IMR-90 (cell line): ENCODE measurements around the gene GTF3C1.

Experiments
- BHLHE40 ChIP-seq: fragments of 150-350 bp; IDR thresholded peaks from 2 replicates; pipeline ENCODE4 v1.6.1; 2016; ENCODE audit warnings: mild to moderate bottlenecking, low read depth, low read length
- CEBPB ChIP-seq: IDR thresholded peaks from 2 replicates; pipeline ENCODE4 v1.6.1; 2012; ENCODE audit warnings: low read depth, low read length, improper control_type of control experiment
- FOS ChIP-seq: fragments of 150-350 bp; IDR thresholded peaks from 2 replicates; pipeline ENCODE4 v1.6.1; 2016; ENCODE audit warnings: low read depth, low read length
- MAFK ChIP-seq: IDR thresholded peaks from 2 replicates; pipeline ENCODE4 v1.6.1; 2012; ENCODE audit warnings: low read depth, low read length, improper control_type of control experiment
- MAZ ChIP-seq: IDR thresholded peaks from 2 replicates; pipeline ENCODE4 v1.6.1; 2012; ENCODE audit warnings: low read depth, mild to moderate bottlenecking, low read length, improper control_type of control experiment, moderate library complexity, borderline replicate concordance
- MXI1 ChIP-seq: IDR thresholded peaks from 2 replicates; pipeline ENCODE4 v1.6.1; 2012; ENCODE audit warnings: low read depth, mild to moderate bottlenecking, low read length, moderate library complexity, borderline replicate concordance
- NFE2L2 ChIP-seq: fragments of 150-350 bp; IDR thresholded peaks from 2 replicates; pipeline ENCODE4 v1.6.1; 2016; ENCODE audit warnings: low read depth, mild to moderate bottlenecking, low read length
- POLR2A ChIP-seq: IDR thresholded peaks from 2 replicates; pipeline ENCODE4 v1.6.1; 2012; ENCODE audit warnings: mild to moderate bottlenecking, low read depth, low read length
- RAD21 ChIP-seq: IDR thresholded peaks from 2 replicates; pipeline ENCODE4 v1.6.1; 2012; ENCODE audit warnings: low read length, improper control_type of control experiment
- RCOR1 ChIP-seq: IDR thresholded peaks from 2 replicates; pipeline ENCODE4 v1.6.1; 2012; ENCODE audit warnings: mild to moderate bottlenecking, low read length, improper control_type of control experiment; ENCODE audit not compliant: insufficient replicate concordance
- RFX5 ChIP-seq: IDR thresholded peaks from 2 replicates; pipeline ENCODE4 v1.8.0; 2012; ENCODE audit warnings: low read depth, mild to moderate bottlenecking, low read length, moderate library complexity
- SMC3 ChIP-seq: fragments of 150-350 bp; IDR thresholded peaks from 2 replicates; pipeline ENCODE4 v1.6.1; 2016; ENCODE audit warnings: low read depth, mild to moderate bottlenecking, antibody characterized with exemption, low read length, moderate library complexity
- TF ChIP-seq, protein P1 (sequence below): conservative IDR thresholded peaks from 2 replicates; pipeline ENCODE4 v1.5.1; 2012; ENCODE audit warnings: mild to moderate bottlenecking, low read depth, low read length, improper control_type of control experiment
- TF ChIP-seq, protein P2 (sequence below): fragments of 150-350 bp; IDR thresholded peaks from 2 replicates; pipeline ENCODE4 v1.6.1; 2017; ENCODE audit warnings: mild to moderate bottlenecking, antibody characterized with exemption, low read length, low read depth

DNA sequence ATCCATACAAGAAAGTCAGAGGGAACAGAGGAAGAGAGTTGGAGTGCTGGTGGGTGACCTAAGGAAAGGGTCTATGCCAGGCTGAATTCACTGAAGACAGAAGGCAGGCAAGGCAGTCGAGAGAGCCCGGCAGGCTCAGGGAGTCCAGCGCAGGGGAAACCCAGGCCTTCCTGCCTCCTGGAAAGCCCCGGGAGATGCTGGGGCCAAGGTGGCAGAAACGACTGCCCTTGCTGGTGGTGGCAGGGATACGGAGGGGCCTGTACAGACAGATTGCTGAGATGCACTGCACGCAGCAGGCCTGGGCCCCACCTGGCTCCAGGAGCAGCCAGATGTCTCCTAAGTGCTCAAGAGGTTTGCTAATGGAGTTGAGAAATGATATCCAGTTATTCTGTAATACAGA, 59.8 kb downstream of the GTF3C1 start:
- TF ChIP-seq, protein P1, sequence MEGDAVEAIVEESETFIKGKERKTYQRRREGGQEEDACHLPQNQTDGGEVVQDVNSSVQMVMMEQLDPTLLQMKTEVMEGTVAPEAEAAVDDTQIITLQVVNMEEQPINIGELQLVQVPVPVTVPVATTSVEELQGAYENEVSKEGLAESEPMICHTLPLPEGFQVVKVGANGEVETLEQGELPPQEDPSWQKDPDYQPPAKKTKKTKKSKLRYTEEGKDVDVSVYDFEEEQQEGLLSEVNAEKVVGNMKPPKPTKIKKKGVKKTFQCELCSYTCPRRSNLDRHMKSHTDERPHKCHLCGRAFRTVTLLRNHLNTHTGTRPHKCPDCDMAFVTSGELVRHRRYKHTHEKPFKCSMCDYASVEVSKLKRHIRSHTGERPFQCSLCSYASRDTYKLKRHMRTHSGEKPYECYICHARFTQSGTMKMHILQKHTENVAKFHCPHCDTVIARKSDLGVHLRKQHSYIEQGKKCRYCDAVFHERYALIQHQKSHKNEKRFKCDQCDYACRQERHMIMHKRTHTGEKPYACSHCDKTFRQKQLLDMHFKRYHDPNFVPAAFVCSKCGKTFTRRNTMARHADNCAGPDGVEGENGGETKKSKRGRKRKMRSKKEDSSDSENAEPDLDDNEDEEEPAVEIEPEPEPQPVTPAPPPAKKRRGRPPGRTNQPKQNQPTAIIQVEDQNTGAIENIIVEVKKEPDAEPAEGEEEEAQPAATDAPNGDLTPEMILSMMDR: no peak
- TF ChIP-seq POLR2A (no peak), MAZ (no peak), SMC3 (no peak), RAD21 (no peak), BHLHE40 (no peak), MAFK (no peak), RCOR1 (no peak), FOS (no peak), MXI1 (no peak), RFX5 (no peak), CEBPB (no peak), NFE2L2 (no peak)
- TF ChIP-seq, protein P2, sequence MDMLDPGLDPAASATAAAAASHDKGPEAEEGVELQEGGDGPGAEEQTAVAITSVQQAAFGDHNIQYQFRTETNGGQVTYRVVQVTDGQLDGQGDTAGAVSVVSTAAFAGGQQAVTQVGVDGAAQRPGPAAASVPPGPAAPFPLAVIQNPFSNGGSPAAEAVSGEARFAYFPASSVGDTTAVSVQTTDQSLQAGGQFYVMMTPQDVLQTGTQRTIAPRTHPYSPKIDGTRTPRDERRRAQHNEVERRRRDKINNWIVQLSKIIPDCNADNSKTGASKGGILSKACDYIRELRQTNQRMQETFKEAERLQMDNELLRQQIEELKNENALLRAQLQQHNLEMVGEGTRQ: no peak
